ENCODE data around the gene NEK8. TPM values are rescaled to one million over a fixed set of nuclear protein-coding genes. Genes with fewer than 3 reads are reported as not detected.
"Not testable (repeated sequence)": the region's sequence is repeated elsewhere in the genome, so short reads cannot be mapped to it uniquely, and the experiment has no call there.

NEK8 gene
- total RNA-seq, 1 experiment from 2014 or later, result 3.4 TPM

DNA sequence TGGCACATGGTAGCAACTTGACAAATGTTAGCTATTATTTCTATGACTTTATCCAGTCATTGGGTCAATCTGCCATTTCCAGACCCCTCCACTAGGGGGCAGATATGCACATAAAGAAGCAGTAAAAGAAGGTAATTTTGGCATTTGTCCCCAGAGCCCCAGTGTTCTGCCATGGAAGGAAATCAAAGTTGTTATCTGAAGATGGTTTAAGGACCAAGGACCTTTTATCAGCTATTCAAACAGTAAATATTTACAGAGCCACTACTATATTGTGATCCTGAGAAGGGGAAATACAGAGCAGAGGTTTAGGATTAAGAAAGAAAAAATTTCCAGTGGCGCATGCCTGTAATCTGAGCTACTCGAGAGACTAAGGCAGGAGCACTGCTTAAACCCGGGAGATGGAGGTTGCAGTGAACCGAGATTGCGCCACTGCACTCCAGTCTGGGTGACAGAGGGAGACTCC is 35.2 kb downstream of the NEK8 start:
- peak; percentile 76 for DNase-seq (ENCODE audit: low read depth)

DNA sequence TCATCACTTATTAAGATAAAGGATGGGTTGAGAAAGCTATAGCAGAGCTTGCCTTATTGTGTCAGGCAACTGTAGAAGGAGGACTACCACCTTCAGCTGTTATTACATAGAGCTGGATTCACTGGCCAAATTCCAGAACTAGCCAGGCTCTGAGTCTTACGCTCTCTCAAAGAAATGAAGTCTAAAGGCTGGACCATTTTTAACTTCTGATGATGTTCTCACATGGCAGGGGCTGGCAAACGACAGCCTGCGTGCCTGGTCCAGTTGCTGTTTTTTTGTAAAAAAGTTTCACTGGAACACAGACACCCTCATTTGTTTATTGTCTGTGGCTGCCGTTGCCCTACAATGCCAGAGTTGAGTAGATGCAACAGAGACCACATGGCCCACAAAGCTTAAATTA is 36.5 kb downstream of the NEK8 start:
- peak; percentile 26 for DNase-seq (ENCODE audit: low read depth)

DNA sequence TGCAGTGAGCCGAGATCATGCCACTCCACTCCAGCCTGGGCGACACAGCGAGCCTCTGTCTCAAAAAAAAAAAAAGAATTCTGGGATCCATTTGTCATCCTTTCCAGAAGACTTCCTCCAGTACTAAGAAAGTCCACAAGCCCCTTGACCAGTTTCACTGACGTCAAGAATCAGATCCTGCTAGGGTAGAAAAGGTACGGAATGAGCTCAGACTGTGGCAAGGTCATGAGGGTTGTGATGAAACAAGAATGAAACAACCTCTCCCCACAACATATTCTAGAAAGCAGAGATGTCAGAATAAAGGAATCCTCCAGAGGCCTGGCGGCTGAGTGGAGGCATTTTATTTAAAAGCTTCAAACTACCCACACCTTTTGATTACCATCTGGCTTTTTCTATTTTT is 45.1 kb downstream of the NEK8 start:
- DNase-seq (ENCODE audit: low read depth), result no peak

DNA sequence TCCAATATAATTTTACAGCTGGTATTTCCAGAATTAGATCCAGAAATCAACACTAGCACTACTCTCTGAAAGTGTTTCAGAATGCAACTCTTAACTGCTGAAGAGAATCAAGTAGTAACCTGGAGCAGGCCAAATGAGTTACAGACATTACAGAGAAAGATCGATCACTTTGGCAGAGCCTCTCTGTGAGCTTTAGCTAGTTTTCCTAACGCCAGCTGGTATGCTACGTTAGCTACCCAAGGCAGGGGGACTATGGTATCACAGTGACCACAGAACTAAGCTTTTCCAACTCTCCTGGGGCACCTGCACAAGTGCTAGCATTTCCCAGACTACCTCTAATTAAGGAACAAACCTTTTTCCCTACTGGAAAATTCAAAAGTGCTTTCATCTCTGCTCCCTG is 45.6 kb downstream of the NEK8 start:
- no peak for DNase-seq (ENCODE audit: low read depth)

DNA sequence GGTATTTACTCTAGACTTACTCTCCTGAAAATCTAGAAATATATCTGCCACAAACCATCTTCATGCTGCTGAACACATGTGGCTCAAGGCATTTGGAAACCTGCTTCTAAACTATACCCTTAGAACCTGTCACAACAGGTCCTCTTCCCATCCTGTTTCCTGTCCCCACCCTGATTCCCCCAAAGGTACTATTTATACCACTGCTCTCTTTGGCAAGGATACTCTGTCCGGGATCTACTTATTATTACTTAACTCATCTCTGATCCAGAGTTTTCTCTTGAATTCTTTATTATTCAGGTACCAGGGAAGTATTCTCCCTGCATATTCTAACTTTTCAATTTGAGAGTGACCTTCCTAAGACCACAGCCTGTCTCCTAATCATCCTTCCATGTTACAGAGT is 48.6 kb downstream of the NEK8 start:
- DNase-seq (ENCODE audit: low read depth), result no peak

DNA sequence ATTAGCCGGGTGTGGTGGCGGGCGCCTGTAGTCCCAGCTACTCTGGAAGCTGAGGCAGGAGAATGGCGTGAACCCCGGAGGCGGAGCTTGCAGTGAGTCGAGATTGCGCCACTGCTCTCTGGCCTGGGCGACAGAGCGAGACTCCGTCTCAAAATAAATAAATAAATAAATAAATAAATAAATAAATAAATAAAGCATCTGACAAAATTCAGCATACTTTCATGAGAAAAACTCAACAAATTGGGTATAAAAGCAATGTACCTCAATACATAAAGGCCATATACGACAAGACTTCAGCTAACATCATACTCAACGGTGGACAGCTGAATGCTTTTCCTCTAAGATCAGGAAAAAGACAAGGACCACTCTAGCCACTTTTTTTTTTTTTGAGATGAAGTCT is 51.0 kb downstream of the NEK8 start:
- DNase-seq (ENCODE audit: low read depth), result not testable (repeated sequence)

DNA sequence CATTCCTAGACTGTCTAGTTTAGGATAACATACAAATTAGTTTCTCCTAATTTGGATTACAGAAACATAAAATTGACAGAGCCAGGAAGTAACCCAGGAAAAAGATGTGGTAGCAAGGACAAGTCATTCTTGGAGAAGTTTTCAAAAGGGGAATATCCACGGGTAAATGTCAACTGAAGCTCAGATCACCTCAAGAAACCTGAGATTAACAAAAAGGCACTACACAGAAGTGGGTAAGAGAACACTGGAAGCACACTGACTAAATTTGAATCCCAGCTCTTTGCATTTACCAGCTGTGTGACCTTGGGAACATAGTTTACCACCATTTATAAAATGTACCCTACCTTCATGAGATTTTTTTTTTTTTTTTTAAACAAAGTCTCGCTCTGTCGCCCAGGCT is 54.6 kb downstream of the NEK8 start:
- DNase-seq (ENCODE audit: low read depth), result no peak

DNA sequence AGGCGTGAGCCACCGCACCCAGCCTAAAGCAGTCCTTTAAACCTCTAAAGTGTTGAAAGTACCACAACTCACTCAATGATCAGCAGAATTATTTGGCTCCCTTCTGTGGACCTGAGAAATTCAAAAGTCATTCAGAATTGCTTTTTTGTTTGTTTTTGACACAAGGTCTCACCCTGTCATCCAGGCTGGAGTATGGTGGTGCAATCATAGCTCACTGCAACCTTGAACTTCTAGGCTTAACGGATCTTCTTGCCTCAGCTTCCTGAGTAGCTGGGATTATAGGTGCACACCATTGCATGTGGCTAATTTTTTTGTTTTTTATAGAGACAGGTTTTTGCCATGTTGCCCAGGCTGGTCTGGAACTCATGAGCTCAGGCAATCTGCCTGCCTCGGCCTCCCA is 59.5 kb downstream of the NEK8 start:
- DNase-seq (ENCODE audit: low read depth), result no peak

Other genes starting within 250 kb of the NEK8 start
- gene FOXN1, start 222.4 kb upstream of the NEK8 start, total RNA-seq (2014; rRNA removed), result not detected in 2 replicates
- 44.3 and 47.6 TPM in 2 replicates for gene UNC119, start 176.2 kb upstream of the NEK8 start, total RNA-seq (2014; rRNA removed)
- gene PIGS, start 157.3 kb upstream of the NEK8 start, total RNA-seq (2014; rRNA removed), result 45.2 and 65.0 TPM in 2 replicates
- gene ALDOC, start 151.9 kb upstream of the NEK8 start, total RNA-seq (2014; rRNA removed), result 38.5 and 47.4 TPM in 2 replicates
- gene SPAG5, start 129.8 kb upstream of the NEK8 start, total RNA-seq (2014; rRNA removed), result 89.8 and 106 TPM in 2 replicates
- 3.5 and 6.1 TPM in 2 replicates for gene RSKR, start 114.6 kb upstream of the NEK8 start, total RNA-seq (2014; rRNA removed)
- gene BLTP2, start 83.6 kb upstream of the NEK8 start, total RNA-seq (2014; rRNA removed), result 119 and 139 TPM in 2 replicates
- gene SDF2, start 66.9 kb upstream of the NEK8 start, total RNA-seq (2014; rRNA removed), result 47.5 and 47.6 TPM in 2 replicates
- gene SUPT6H, start 66.6 kb upstream of the NEK8 start, total RNA-seq (2014; rRNA removed), result 31.8 and 39.8 TPM in 2 replicates
- 1.2 and 2.4 TPM in 2 replicates for gene PROCA1, start 16.9 kb upstream of the NEK8 start, total RNA-seq (2014; rRNA removed)
- 396 and 449 TPM in 2 replicates for gene RAB34, start 10.9 kb upstream of the NEK8 start, total RNA-seq (2014; rRNA removed)
- gene RPL23A, start 8.8 kb upstream of the NEK8 start, total RNA-seq (2014; rRNA removed), result 312 and 418 TPM in 2 replicates
- gene TLCD1, start 2.6 kb upstream of the NEK8 start, total RNA-seq (2014; rRNA removed), result 9.2 and 9.9 TPM in 2 replicates
- gene TRAF4, start 15.2 kb downstream of the NEK8 start, total RNA-seq (2014; rRNA removed), result 37.4 and 57.5 TPM in 2 replicates
- gene FAM222B, start 114.0 kb downstream of the NEK8 start, total RNA-seq (2014; rRNA removed), result 16.2 and 18.0 TPM in 2 replicates
- 41.3 and 49.2 TPM in 2 replicates for gene ERAL1, start 126.2 kb downstream of the NEK8 start, total RNA-seq (2014; rRNA removed)
- gene FLOT2, start 168.9 kb downstream of the NEK8 start, total RNA-seq (2014; rRNA removed), result 23.7 and 31.6 TPM in 2 replicates
- gene DHRS13, start 174.3 kb downstream of the NEK8 start, total RNA-seq (2014; rRNA removed), result 4.6 and 5.2 TPM in 2 replicates
- 28.2 and 29.0 TPM in 2 replicates for gene PHF12, start 222.7 kb downstream of the NEK8 start, total RNA-seq (2014; rRNA removed)

Measured in LHCN-M2 (cell line).